ENCODE data around the gene DNAH10. TPM values are rescaled to one million over a fixed set of nuclear protein-coding genes. Genes with fewer than 3 reads are reported as not detected.

The DNAH10 gene
- total RNA-seq, 2 experiments from 2014 or later = 0.38 to 0.43 TPM

GRCh38 chr12:123948796-123949769 is 187.0 kb downstream of the DNAH10 start:
- no peak overlapping the region for H3K27ac Mint-ChIP-seq

GRCh38 chr12:123949770-123950165 is 187.7 kb downstream of the DNAH10 start:
- no peak for DNase-seq
- ChIA-PET CTCF (no interaction called here), POLR2A (no interaction called here)
- no peak for TF ChIP-seq CTCF (IDR thresholded peaks at IDR 0.05)
- Mint-ChIP-seq H3K27ac (no peak overlapping the region), H3K36me3 (ENCODE audit: low read depth) (no peaks in the 10 kb centered on the region), H3K9me3 (no peaks in the 10 kb centered on the region), H3K4me3 (no peak overlapping the region), H3K27me3 (no peaks in the 10 kb centered on the region), H3K4me1 (ENCODE audit: low read depth) (no peaks in the 10 kb centered on the region)
- intact Hi-C loops (cut with micrococcal nuclease) = no loop called here
- no peak for ATAC-seq

More at GRCh38 chr12:123948796-123949769, 187.0 kb downstream of the DNAH10 start:
- Mint-ChIP-seq H3K27me3 (no peaks in the 10 kb centered on the region), H3K9me3 (no peaks in the 10 kb centered on the region), H3K4me1 (ENCODE audit: low read depth) (no peaks in the 10 kb centered on the region), H3K36me3 (ENCODE audit: low read depth) (no peaks in the 10 kb centered on the region), H3K4me3 (no peak overlapping the region)
- DNase-seq (no peak), ATAC-seq (no peak)
- intact Hi-C loops (cut with micrococcal nuclease) = no loop called here
- ChIA-PET POLR2A (no interaction called here), CTCF (no interaction called here)
- TF ChIP-seq CTCF (IDR thresholded peaks at IDR 0.05) = no peak

- no peaks in the 10 kb centered on the region for H3K9me3 Mint-ChIP-seq
- ATAC-seq = no peak
- no peak for TF ChIP-seq CTCF (IDR thresholded peaks at IDR 0.05)
- POLR2A ChIA-PET = no interaction called here
- intact Hi-C loops (cut with micrococcal nuclease) = no loop called here
- no peaks in the 10 kb centered on the region for H3K27me3 Mint-ChIP-seq
- H3K36me3 Mint-ChIP-seq (ENCODE audit: low read depth) = no peaks in the 10 kb centered on the region
- H3K27ac Mint-ChIP-seq = no peak overlapping the region
- H3K4me1 Mint-ChIP-seq (ENCODE audit: low read depth) = no peaks in the 10 kb centered on the region
- DNase-seq = no peak
- H3K4me3 Mint-ChIP-seq = no peak overlapping the region
- CTCF ChIA-PET = no interaction called here
Observed at GRCh38 chr12:123950476-123951349, 188.6 kb downstream of the DNAH10 start.

GRCh38 chr12:123951467-123951866 is 189.4 kb downstream of the DNAH10 start:
- Mint-ChIP-seq H3K4me3 (no peak overlapping the region), H3K4me1 (ENCODE audit: low read depth) (no peaks in the 10 kb centered on the region), H3K9me3 (no peaks in the 10 kb centered on the region), H3K36me3 (ENCODE audit: low read depth) (no peaks in the 10 kb centered on the region), H3K27ac (no peak overlapping the region), H3K27me3 (no peaks in the 10 kb centered on the region)
- TF ChIP-seq CTCF (IDR thresholded peaks at IDR 0.05) = no peak
- CTCF ChIA-PET = no interaction called here
- POLR2A ChIA-PET = no interaction called here
- DNase-seq (no peak), ATAC-seq (no peak)
- intact Hi-C loops (cut with micrococcal nuclease) = no loop called here

Measured in activated CD8-positive, alpha-beta T cell treated with anti-CD3 and anti-CD28 coated beads for 36 hours (primary cell).